SJSA1 (cell line): ENCODE data around the gene MAP3K6. TPM values are rescaled to one million over a fixed set of nuclear protein-coding genes. Genes with fewer than 3 reads are reported as not detected.
"Not testable (repeated sequence)": the region's sequence is repeated elsewhere in the genome, so short reads cannot be mapped to it uniquely, and the experiment has no call there.

Source experiments
- DNase-seq, 2 experiments: peaks; one replicate each; pipeline ENCODE4 v3.0.0-alpha.2; 2015 to 2020; ENCODE audit warnings: low spot score in 2 of 2, low read depth in 1 of 2
- H3K27ac ChIP-seq: fragments of 250-450 bp; sonication (Bioruptor Pico); 2 replicates; pipeline ENCODE4 v1.5.1; 2020; ENCODE audit warnings: mild to moderate bottlenecking, moderate library complexity
- H3K27me3 ChIP-seq: fragments of 250-450 bp; sonication (Bioruptor Pico); replicated peaks from 2 replicates; pipeline ENCODE4 v1.5.1; 2020; ENCODE audit warnings: mild to moderate bottlenecking, moderate library complexity
- H3K36me3 ChIP-seq: fragments of 250-450 bp; sonication (Bioruptor Pico); 2 replicates; pipeline ENCODE4 v1.5.1; 2020; ENCODE audit warnings: mild to moderate bottlenecking
- H3K4me1 ChIP-seq: fragments of 250-450 bp; sonication (Bioruptor Pico); replicated peaks from 2 replicates; pipeline ENCODE4 v1.6.1; 2021; ENCODE audit warnings: mild to moderate bottlenecking
- H3K4me3 ChIP-seq: fragments of 250-450 bp; sonication (Bioruptor Pico); 2 replicates; pipeline ENCODE4 v1.5.1; 2020; ENCODE audit warnings: mild to moderate bottlenecking
- H3K9me3 ChIP-seq: fragments of 250-450 bp; sonication (Bioruptor Pico); replicated peaks from 2 replicates; pipeline ENCODE4 v1.5.1; 2020; ENCODE audit warnings: mild to moderate bottlenecking
- total RNA-seq: library from RNA; depleted of rRNA; stranded (reverse); fragments of >200 nt; shearing (Covaris generic); gene quantifications from 2 replicates; pipeline ENCODE4 v1.2.3, GENCODE V29; 2014; rRNA removed

Gene MAP3K6
- total RNA-seq: 14.6 and 16.6 TPM in 2 replicates

- Histone ChIP-seq H3K9me3 (no peaks in the 10 kb centered on the region), H3K27ac (peak within 1 kb of the TSS; percentile 82), H3K27me3 (no peaks in the 10 kb centered on the region), H3K4me3 (peak within 1 kb of the TSS; percentile 70), H3K4me1 (peaks cover 17% of the 10 kb centered on the region), H3K36me3 (peaks cover 29% of the 10 kb centered on the region)
- DNase-seq: peak; percentile 76 to 86
These were observed at the start of gene MAP3K6 for GRCh38 chr1:27366411-27367159. TSS of gene MAP3K6 (minus strand) at chr1:27366961. CDS start at chr1:27366597, 364 bp downstream.

GRCh38 chr1:27414091-27414490 is 47.3 kb upstream of the MAP3K6 start:
- no peak overlapping the region for H3K27ac ChIP-seq
- DNase-seq: no peak
- peaks cover 15% of the 10 kb centered on the region for H3K4me1 ChIP-seq
- peaks cover 89% of the 10 kb centered on the region for H3K36me3 ChIP-seq
- no peaks in the 10 kb centered on the region for H3K27me3 ChIP-seq
- no peaks in the 10 kb centered on the region for H3K9me3 ChIP-seq
- H3K4me3 ChIP-seq: no peak overlapping the region

- peaks cover 4% of the 10 kb centered on the region for H3K4me1 ChIP-seq
- H3K9me3 ChIP-seq: no peaks in the 10 kb centered on the region
- peaks cover 93% of the 10 kb centered on the region for H3K36me3 ChIP-seq
- no peak overlapping the region for H3K4me3 ChIP-seq
- no peak overlapping the region for H3K27ac ChIP-seq
- no peaks in the 10 kb centered on the region for H3K27me3 ChIP-seq
- DNase-seq: no peak
These were observed 46.2 kb upstream of the MAP3K6 start for GRCh38 chr1:27413004-27413403.

GRCh38 chr1:27412502-27412901 is 45.7 kb upstream of the MAP3K6 start:
- DNase-seq: no peak
- H3K36me3 ChIP-seq: peaks cover 93% of the 10 kb centered on the region
- no peaks in the 10 kb centered on the region; the same call in 1 of the 2 replicates for H3K4me1 ChIP-seq
- no peak overlapping the region for H3K4me3 ChIP-seq
- H3K27me3 ChIP-seq: no peaks in the 10 kb centered on the region
- H3K27ac ChIP-seq: no peak overlapping the region
- no peaks in the 10 kb centered on the region for H3K9me3 ChIP-seq

- Histone ChIP-seq H3K27me3 (no peaks in the 10 kb centered on the region), H3K36me3 (peaks cover 78% of the 10 kb centered on the region), H3K4me3 (no peak overlapping the region), H3K9me3 (no peaks in the 10 kb centered on the region), H3K27ac (no peak overlapping the region), H3K4me1 (no peaks in the 10 kb centered on the region; the same call in 1 of the 2 replicates)
- no peak for DNase-seq
These were observed 43.9 kb upstream of the MAP3K6 start for GRCh38 chr1:27410709-27411108.

GRCh38 chr1:27409669-27410068 is 42.9 kb upstream of the MAP3K6 start:
- peaks cover 68% of the 10 kb centered on the region for H3K36me3 ChIP-seq
- H3K4me3 ChIP-seq: no peak overlapping the region
- H3K27ac ChIP-seq: no peak overlapping the region
- DNase-seq: no peak
- H3K27me3 ChIP-seq: no peaks in the 10 kb centered on the region
- no peaks in the 10 kb centered on the region; the same call in 1 of the 2 replicates for H3K4me1 ChIP-seq
- no peaks in the 10 kb centered on the region for H3K9me3 ChIP-seq

- no peaks in the 10 kb centered on the region for H3K27me3 ChIP-seq
- H3K27ac ChIP-seq: no peak overlapping the region; the same call in 1 of the 2 replicates
- no peaks in the 10 kb centered on the region; the same call in 1 of the 2 replicates for H3K4me1 ChIP-seq
- DNase-seq: no peak
- peaks cover 52% of the 10 kb centered on the region for H3K36me3 ChIP-seq
- no peaks in the 10 kb centered on the region for H3K9me3 ChIP-seq
- H3K4me3 ChIP-seq: no peak overlapping the region
These were observed 41.4 kb upstream of the MAP3K6 start for GRCh38 chr1:27408151-27408550.

- H3K9me3 ChIP-seq, H3K27ac ChIP-seq, H3K4me3 ChIP-seq, DNase-seq, H3K27me3 ChIP-seq, H3K4me1 ChIP-seq: not testable (repeated sequence)
- H3K36me3 ChIP-seq: peaks cover 44% of the 10 kb centered on the region
These were observed 40.0 kb upstream of the MAP3K6 start for GRCh38 chr1:27406791-27407190.

GRCh38 chr1:27406362-27406680 is 39.6 kb upstream of the MAP3K6 start:
- Histone ChIP-seq H3K9me3 (no peaks in the 10 kb centered on the region), H3K36me3 (peaks cover 40% of the 10 kb centered on the region), H3K4me1 (peaks cover 7% of the 10 kb centered on the region), H3K27ac (no peak overlapping the region), H3K27me3 (no peaks in the 10 kb centered on the region), H3K4me3 (no peak overlapping the region)
- no peak for DNase-seq

GRCh38 chr1:27405598-27406361 is 39.0 kb upstream of the MAP3K6 start:
- not testable (repeated sequence) for DNase-seq, H3K4me1 ChIP-seq, H3K9me3 ChIP-seq, H3K4me3 ChIP-seq, H3K27ac ChIP-seq, H3K27me3 ChIP-seq
- peaks cover 34% of the 10 kb centered on the region for H3K36me3 ChIP-seq

- no peak overlapping the region for H3K27ac ChIP-seq
- no peak for DNase-seq
These were observed 38.3 kb upstream of the MAP3K6 start for GRCh38 chr1:27405074-27405473.

GRCh38 chr1:27403931-27404330 is 37.2 kb upstream of the MAP3K6 start:
- no peak overlapping the region for H3K27ac ChIP-seq

More at GRCh38 chr1:27405074-27405473, 38.3 kb upstream of the MAP3K6 start:
- Histone ChIP-seq H3K36me3 (peaks cover 27% of the 10 kb centered on the region), H3K9me3 (no peaks in the 10 kb centered on the region), H3K27me3 (no peaks in the 10 kb centered on the region), H3K4me1 (peaks cover 7% of the 10 kb centered on the region), H3K4me3 (no peak overlapping the region)

GRCh38 chr1:27403065-27403726 is 36.4 kb upstream of the MAP3K6 start:
- Histone ChIP-seq H3K27ac (no peak overlapping the region), H3K36me3 (peaks cover 15% of the 10 kb centered on the region), H3K4me3 (no peak overlapping the region), H3K27me3 (no peaks in the 10 kb centered on the region), H3K9me3 (no peaks in the 10 kb centered on the region), H3K4me1 (peaks cover 7% of the 10 kb centered on the region)
- no peak for DNase-seq

More at GRCh38 chr1:27403931-27404330, 37.2 kb upstream of the MAP3K6 start:
- no peak overlapping the region for H3K4me3 ChIP-seq
- peaks cover 7% of the 10 kb centered on the region for H3K4me1 ChIP-seq
- H3K9me3 ChIP-seq: no peaks in the 10 kb centered on the region
- no peak for DNase-seq
- peaks cover 23% of the 10 kb centered on the region for H3K36me3 ChIP-seq
- H3K27me3 ChIP-seq: no peaks in the 10 kb centered on the region

GRCh38 chr1:27402349-27402754 is 35.6 kb upstream of the MAP3K6 start:
- Histone ChIP-seq H3K9me3 (no peaks in the 10 kb centered on the region), H3K27me3 (no peaks in the 10 kb centered on the region), H3K4me3 (no peak overlapping the region), H3K36me3 (peaks cover 7% of the 10 kb centered on the region; the same call in 1 of the 2 replicates), H3K4me1 (peaks cover 7% of the 10 kb centered on the region), H3K27ac (no peak overlapping the region)
- DNase-seq: peak in 1 of 2 experiments; percentile 63
